Gastrocnemius medialis (tissue), 4 donors: ENCODE results near the gene HBS1L.

ENCODE experiments used
- POLR2A ChIP-seq, 2 donors: fragments of 450-650 bp; IDR thresholded peaks; one replicate each; pipeline ENCODE4 v1.6.1; 2017; ENCODE audit warnings: antibody characterized with exemption in 2 of 2, mild to moderate bottlenecking in 2 of 2, moderate library complexity in 2 of 2
- TF ChIP-seq, protein P1 (sequence below), 5 experiments: fragments of 450-650 bp in 3 of 5; fragments of 200-600 bp in 2 of 5; sonication (generic) in 2 of 5; IDR thresholded peaks in 4 of 5; conservative IDR thresholded peaks in 1 of 5; 1 replicate in 4 of 5; 2 replicates in 1 of 5; pipeline ENCODE4 v1.5.1; 2016 to 2019; ENCODE audit warnings: antibody characterized with exemption in 5 of 5, mild to moderate bottlenecking in 3 of 5, moderate library complexity in 3 of 5

DNA sequence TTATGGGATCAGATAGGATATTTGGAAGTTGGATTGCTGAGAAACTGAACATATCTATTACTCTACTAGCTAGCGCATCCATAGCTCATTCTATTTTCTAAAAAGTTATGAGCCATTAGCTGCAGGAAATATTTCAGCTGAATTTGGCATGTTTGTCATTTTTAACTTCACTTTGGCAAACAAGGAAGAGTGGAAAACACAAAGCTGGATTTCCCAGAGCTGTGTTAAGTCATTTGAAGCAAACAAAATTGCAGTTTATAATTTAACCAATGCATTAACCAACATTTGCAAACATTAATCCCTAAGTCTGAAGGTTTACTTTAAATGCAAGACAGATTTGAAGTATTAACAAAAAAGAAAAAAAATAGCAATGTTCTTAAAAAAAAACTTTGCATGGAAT, 105.9 kb downstream of the HBS1L start:
- TF ChIP-seq, protein P1, sequence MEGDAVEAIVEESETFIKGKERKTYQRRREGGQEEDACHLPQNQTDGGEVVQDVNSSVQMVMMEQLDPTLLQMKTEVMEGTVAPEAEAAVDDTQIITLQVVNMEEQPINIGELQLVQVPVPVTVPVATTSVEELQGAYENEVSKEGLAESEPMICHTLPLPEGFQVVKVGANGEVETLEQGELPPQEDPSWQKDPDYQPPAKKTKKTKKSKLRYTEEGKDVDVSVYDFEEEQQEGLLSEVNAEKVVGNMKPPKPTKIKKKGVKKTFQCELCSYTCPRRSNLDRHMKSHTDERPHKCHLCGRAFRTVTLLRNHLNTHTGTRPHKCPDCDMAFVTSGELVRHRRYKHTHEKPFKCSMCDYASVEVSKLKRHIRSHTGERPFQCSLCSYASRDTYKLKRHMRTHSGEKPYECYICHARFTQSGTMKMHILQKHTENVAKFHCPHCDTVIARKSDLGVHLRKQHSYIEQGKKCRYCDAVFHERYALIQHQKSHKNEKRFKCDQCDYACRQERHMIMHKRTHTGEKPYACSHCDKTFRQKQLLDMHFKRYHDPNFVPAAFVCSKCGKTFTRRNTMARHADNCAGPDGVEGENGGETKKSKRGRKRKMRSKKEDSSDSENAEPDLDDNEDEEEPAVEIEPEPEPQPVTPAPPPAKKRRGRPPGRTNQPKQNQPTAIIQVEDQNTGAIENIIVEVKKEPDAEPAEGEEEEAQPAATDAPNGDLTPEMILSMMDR (IDR thresholded peaks at IDR 0.05 in 4 of 5, conservative IDR thresholded peaks at IDR 0.05 in 1 of 5) = no peak
- no peak for TF ChIP-seq POLR2A (IDR thresholded peaks at IDR 0.05)
